GM12878 (cell line): ENCODE measurements around the gene ANO1. TPM values are rescaled to one million over a fixed set of nuclear protein-coding genes. Genes with fewer than 3 reads are reported as not detected.

Source experiments
- ATAC-seq: fragments of 200-7000 bp; cut with Tn5 transposase; 3 replicates; pipeline ENCODE4 v1.9.1; 2020; ENCODE audit warnings: mild to moderate bottlenecking, moderate library complexity
- BruUV-seq: library from RNA; stranded (reverse); fragments of 400-500 nt; replicated peaks from 2 replicates; lab custom pipeline; 2021; lab: Mats Ljungman, UMichigan
- CTCF ChIA-PET: fragments of 300-600 bp; sonication (Branson Sonifier 250); formaldehyde crosslinking; extraction: SDS; loops from one replicate; lab custom pipeline; 2021; ENCODE audit warnings: inconsistent platforms; lab: Yijun Ruan, JAX
- POLR2A ChIA-PET: fragments of 350-600 bp; formaldehyde crosslinking; extraction: SDS; loops from one replicate; lab custom pipeline; 2021; ENCODE audit warnings: inconsistent platforms; lab: Charles Lee
- RAD21 ChIA-PET: fragments of 300-600 bp; sonication (Branson Sonifier 250); formaldehyde crosslinking; loops from one replicate; lab custom pipeline; 2023; ENCODE audit warnings: antibody characterized with exemption; ENCODE audit not compliant: unreplicated experiment; lab: Charles Lee
- SMC1A ChIA-PET: fragments of 300-600 bp; sonication (Branson Sonifier 250); formaldehyde crosslinking; loops from one replicate; lab custom pipeline; 2023; ENCODE audit not compliant: unreplicated experiment, uncharacterized antibody; lab: Charles Lee
- DNase-seq: peaks from one replicate; pipeline ENCODE4 v3.0.0-alpha.2; 2011; ENCODE audit warnings: low read depth, low spot score
- FAIRE-seq: peaks from 3 replicates; lab custom pipeline; 2011; peaks lifted over from hg19 to GRCh38; lab: Jason Lieb, UNC
- H2AFZ ChIP-seq: 2 replicates; pipeline ENCODE4 v1.6.0; 2011; ENCODE audit warnings: low read depth, low read length, control low read depth; ENCODE audit not compliant: control insufficient read depth
- H3K27ac ChIP-seq: 2 replicates; pipeline ENCODE4 v1.5.1; 2011; ENCODE audit warnings: control low read depth; ENCODE audit not compliant: control insufficient read depth, insufficient read depth
- H3K27me3 ChIP-seq, 2 experiments: replicated peaks in 1 of 2; 2 replicates each; pipeline versions ENCODE4 v1.6.0 to v1.6.1; 2011; ENCODE audit warnings: low read length in 1 of 2; ENCODE audit not compliant: control insufficient read depth in 2 of 2, insufficient read depth in 2 of 2
- H3K36me3 ChIP-seq, 2 experiments: 2 replicates each; pipeline ENCODE4 v1.5.1; 2011; ENCODE audit warnings: low read length in 1 of 2; ENCODE audit not compliant: control insufficient read depth in 2 of 2, insufficient read depth in 2 of 2
- H3K4me1 ChIP-seq: 2 replicates; pipeline ENCODE4 v1.6.1; 2011; ENCODE audit warnings: mild to moderate bottlenecking, low read length, moderate library complexity, mixed read lengths; ENCODE audit not compliant: control insufficient read depth, insufficient read depth
- H3K4me2 ChIP-seq: 2 replicates; pipeline ENCODE4 v1.6.0; 2011; ENCODE audit warnings: control low read depth; ENCODE audit not compliant: control insufficient read depth, insufficient read depth
- H3K4me3 ChIP-seq: fragments of 200-600 bp; sonication (generic); 2 replicates; pipeline ENCODE4 v1.5.1; 2016
- H3K79me2 ChIP-seq: 2 replicates; pipeline ENCODE4 v1.6.0; 2011; ENCODE audit warnings: low read length; ENCODE audit not compliant: control insufficient read depth, insufficient read depth
- H3K9ac ChIP-seq: 2 replicates; pipeline ENCODE4 v1.8.0; 2011; ENCODE audit warnings: low read length, control low read depth, mixed read lengths; ENCODE audit not compliant: control insufficient read depth, insufficient read depth
- H3K9me3 ChIP-seq: replicated peaks from 3 replicates; pipeline ENCODE4 v1.5.1; 2011; ENCODE audit warnings: mild to moderate bottlenecking, low read length; ENCODE audit not compliant: control insufficient read depth, insufficient read depth
- H4K20me1 ChIP-seq: 2 replicates; pipeline ENCODE4 v1.6.0; 2011; ENCODE audit not compliant: control insufficient read depth, insufficient read depth
- BRCA1 ChIP-seq: IDR thresholded peaks from 2 replicates; pipeline ENCODE4 v1.6.1; 2011; ENCODE audit warnings: low read depth, low read length, improper control_type of control experiment
- CTCF ChIP-seq, 3 experiments: IDR thresholded peaks in 2 of 3; conservative IDR thresholded peaks in 1 of 3; 2 replicates each; pipeline ENCODE4 v1.5.1; 2011; ENCODE audit warnings: low read depth in 3 of 3, low read length in 3 of 3, mild to moderate bottlenecking in 3 of 3, control low read depth in 2 of 3, moderate library complexity in 2 of 3, inconsistent platforms in 1 of 3, mixed read lengths in 1 of 3; ENCODE audit not compliant: control insufficient read depth in 2 of 3, insufficient read depth in 1 of 3; ENCODE audit errors: extremely low read depth in 1 of 3
- ELK1 ChIP-seq: IDR thresholded peaks from 2 replicates; pipeline ENCODE4 v1.6.1; 2012; ENCODE audit warnings: low read depth, low read length, improper control_type of control experiment
- FOXM1 ChIP-seq: IDR thresholded peaks from 2 replicates; pipeline ENCODE4 v1.6.1; 2012; ENCODE audit warnings: low read depth, mild to moderate bottlenecking, inconsistent platforms, low read length, moderate library complexity
- KDM1A ChIP-seq: fragments of 200-600 bp; sonication (generic); IDR thresholded peaks from 2 replicates; pipeline ENCODE4 v1.6.1; 2016; ENCODE audit warnings: borderline replicate concordance
- KLF5 ChIP-seq: fragments of 450-650 bp; IDR thresholded peaks from 2 replicates; pipeline ENCODE4 v1.6.1; 2014; ENCODE audit warnings: mild to moderate bottlenecking; ENCODE audit not compliant: partially characterized antibody
- MTA2 ChIP-seq: fragments of 450-650 bp; IDR thresholded peaks from 2 replicates; pipeline ENCODE4 v1.6.1; 2016; ENCODE audit warnings: low read depth, mild to moderate bottlenecking, moderate library complexity
- SMARCA5 ChIP-seq: fragments of 450-650 bp; IDR thresholded peaks from 2 replicates; pipeline ENCODE4 v1.6.1; 2017; ENCODE audit warnings: mild to moderate bottlenecking
- ZBED1 ChIP-seq: IDR thresholded peaks from 2 replicates; pipeline ENCODE4 v1.6.1; 2016; ENCODE audit warnings: borderline replicate concordance
- ZBTB40 ChIP-seq: fragments of 450-650 bp; IDR thresholded peaks from 2 replicates; pipeline ENCODE4 v1.6.1; 2016; ENCODE audit warnings: mild to moderate bottlenecking, moderate library complexity, borderline replicate concordance
- ZNF592 ChIP-seq: fragments of 450-650 bp; IDR thresholded peaks from 2 replicates; pipeline ENCODE4 v1.6.1; 2017; ENCODE audit warnings: mild to moderate bottlenecking, moderate library complexity
- ZNF622 ChIP-seq: fragments of 450-650 bp; IDR thresholded peaks from 2 replicates; pipeline ENCODE4 v1.6.1; 2017; ENCODE audit warnings: mild to moderate bottlenecking, inconsistent platforms
- ZSCAN29 ChIP-seq: fragments of 450-650 bp; IDR thresholded peaks from 2 replicates; pipeline ENCODE4 v1.6.1; 2017; ENCODE audit warnings: mild to moderate bottlenecking, moderate library complexity
- WGBS: methylation state at CpG from one replicate; pipeline ENCODE4 v1.1.6; 2016; ENCODE audit warnings: low lambda C conversion rate; ENCODE audit not compliant: insufficient replicate concordance, insufficient coverage; ENCODE audit errors: missing lambda C conversion rate; 5-methylcytosine and 5-hydroxymethylcytosine counted together
- in situ Hi-C: fragments of 300-500 bp; cut with MboI; formaldehyde crosslinking; loops from 9 replicates; pipeline ENCODE4 v1.14.3; 2018; ENCODE audit warnings: mixed read lengths
- intact Hi-C: fragments of 100-400 bp; cut with micrococcal nuclease; formaldehyde crosslinking; loops from one replicate; pipeline ENCODE4 v1.14.2; 2022; ENCODE audit not compliant: unreplicated experiment
- polyA plus RNA-seq, 11 experiments: library from polyadenylated mRNA; depleted of rRNA in 4 of 11; unstranded in 6 of 11; stranded (reverse) in 5 of 11; fragments of >200 nt; fragmentation: Nextera tagmentation in 4 of 11; fragmentation: Illumina TruSeq in 1 of 11; extraction: Ambion mirVana in 4 of 11; extraction: Trizol in 1 of 11; gene quantifications; 1 replicate in 1 of 11; 2 replicates in 10 of 11; pipeline versions ENCODE4 v1.2.1 to v1.2.3, GENCODE V29; 2011 to 2016; ENCODE audit warnings: inconsistent platforms in 2 of 11, missing spikeins in 2 of 11, low read depth in 1 of 11
- total RNA-seq, 4 experiments: library from RNA; depleted of rRNA in 3 of 4; stranded (reverse); fragments of >200 nt in 3 of 4; fragmentation: Illumina TruSeq in 1 of 4; extraction: Trizol in 1 of 4; gene quantifications; 2 replicates each; pipeline versions ENCODE4 v1.2.1 to v1.2.3, GENCODE V29; 2013 to 2021

Gene ANO1
- total and polyA plus RNA-seq, 10 of the 15 experiments (the other 5 are each of a cell fraction or from before 2014, with no cell fraction given): 0.01 to 0.38 (median 0.06) TPM; not detected in 7

- POLR2A ChIA-PET: no interaction called here
- CTCF ChIA-PET: no interaction called here
These were observed 132.4 kb downstream of the ANO1 start for GRCh38 chr11:70210530-70210929.

More at GRCh38 chr11:70210530-70210929, 132.4 kb downstream of the ANO1 start:
- H3K27me3 ChIP-seq: no peaks in the 10 kb centered on the region
- intact Hi-C loops: no loop called here
- H2AFZ ChIP-seq: no peak overlapping the region
- H4K20me1 ChIP-seq: peaks cover 6% of the 10 kb centered on the region; the same call in 1 of the 2 replicates
- SMC1A ChIA-PET: no interaction called here
- H3K4me2 ChIP-seq: no peak overlapping the region
- no peak for ATAC-seq
- peaks cover 7 to 13% of the 10 kb centered on the region in 2 experiments for H3K36me3 ChIP-seq
- no peak overlapping the region for H3K9ac ChIP-seq
- BruUV-seq: no TSS peak
- peaks cover 3% of the 10 kb centered on the region for H3K79me2 ChIP-seq
- no peak overlapping the region for H3K27ac ChIP-seq
- 79% methylated on average over 5 of the region's 5 CpGs for WGBS
- RAD21 ChIA-PET: no interaction called here
- no peak for DNase-seq
- no peaks in the 10 kb centered on the region for H3K9me3 ChIP-seq
- in situ Hi-C loops: no loop called here
- no peak for FAIRE-seq
- no peak overlapping the region for H3K4me3 ChIP-seq
- TF ChIP-seq ZNF592 (no peak), CTCF (IDR thresholded peaks at IDR 0.05 in 2 of 3, conservative IDR thresholded peaks at IDR 0.05 in 1 of 3; ENCODE audit: control insufficient read depth in 2 of 3, extremely low read depth in 1 of 3, insufficient read depth in 1 of 3, low read depth in 3 of 3, low read length in 3 of 3) (no peak), KDM1A (no peak), SMARCA5 (no peak), BRCA1 (no peak), ELK1 (no peak), FOXM1 (no peak), KLF5 (no peak), ZBED1 (no peak), ZSCAN29 (no peak), MTA2 (no peak), ZBTB40 (no peak), ZNF622 (no peak)
- TF ChIP-seq, all 136 proteins: peak for 0
- H3K4me1 ChIP-seq: no peaks in the 10 kb centered on the region
